HEK293 (cell line): Measurements from ENCODE around the gene MBD5.

Experiments used
- CTCF ChIA-PET: fragments of 350-600 bp; formaldehyde crosslinking; extraction: SDS; loops from one replicate; lab custom pipeline; 2021; ENCODE audit warnings: antibody characterized with exemption; lab: Yijun Ruan, JAX
- POLR2A ChIA-PET: fragments of 300-600 bp; formaldehyde crosslinking; extraction: SDS; loops from one replicate; lab custom pipeline; 2020; ENCODE audit warnings: antibody characterized with exemption, inconsistent platforms; lab: Yijun Ruan, JAX
- H3K27ac ChIP-seq: fragments of 200-500 bp; sonication (Bioruptor generic); 2 replicates; pipeline ENCODE4 v1.5.1; 2014; ENCODE audit warnings: low read depth, low read length, control low read depth, inconsistent platforms; ENCODE audit errors: extremely low read depth
- H3K36me3 ChIP-seq, 2 experiments: fragments of 200-500 bp in 1 of 2; sonication (Bioruptor generic) in 1 of 2; 1 replicate in 1 of 2; 2 replicates in 1 of 2; pipeline ENCODE4 v1.5.1; 2014 to 2017; ENCODE audit warnings: inconsistent platforms in 2 of 2, low read length in 2 of 2; ENCODE audit not compliant: control insufficient read depth in 2 of 2, insufficient read depth in 1 of 2
- H3K4me1 ChIP-seq: fragments of 200-500 bp; sonication (Bioruptor generic); 2 replicates; pipeline ENCODE4 v1.5.1; 2014; ENCODE audit warnings: mild to moderate bottlenecking, low read length, inconsistent platforms; ENCODE audit not compliant: control insufficient read depth, insufficient read depth
- H3K4me3 ChIP-seq: 2 replicates; pipeline ENCODE4 v1.5.1; 2011; ENCODE audit warnings: low read depth, mild to moderate bottlenecking, control low read depth, low read length, moderate library complexity
- H3K9me3 ChIP-seq: fragments of 200-500 bp; sonication (Bioruptor generic); 2 replicates; pipeline ENCODE4 v1.5.1; 2014; ENCODE audit warnings: low read depth, low read length, inconsistent platforms; ENCODE audit not compliant: control insufficient read depth, insufficient read depth
- EGR2 ChIP-seq: fragments of 450-650 bp; formaldehyde crosslinking; IDR thresholded peaks from 2 replicates; pipeline ENCODE4 v1.5.1; 2016; ENCODE audit warnings: low read depth, missing biosample characterization, missing genetic modification characterization
- HOXA7 ChIP-seq: sonication (generic); formaldehyde crosslinking; IDR thresholded peaks from 2 replicates; pipeline ENCODE4 v1.8.1; 2022; ENCODE audit warnings: missing genetic modification reagents, borderline replicate concordance
- KLF7 ChIP-seq: fragments of 450-650 bp; formaldehyde crosslinking; IDR thresholded peaks from 2 replicates; pipeline ENCODE4 v1.5.1; 2016; ENCODE audit warnings: missing biosample characterization, missing genetic modification characterization, borderline replicate concordance
- OVOL3 ChIP-seq: fragments of 450-650 bp; formaldehyde crosslinking; IDR thresholded peaks from 2 replicates; pipeline ENCODE4 v1.5.1; 2016; ENCODE audit warnings: missing biosample characterization, missing genetic modification characterization
- ZBTB20 ChIP-seq: fragments of 450-650 bp; formaldehyde crosslinking; IDR thresholded peaks from 2 replicates; pipeline ENCODE4 v1.5.1; 2016; ENCODE audit warnings: missing biosample characterization, missing genetic modification characterization
- ZBTB21 ChIP-seq: fragments of 450-650 bp; formaldehyde crosslinking; IDR thresholded peaks from 2 replicates; pipeline ENCODE4 v1.5.1; 2017; ENCODE audit warnings: missing biosample characterization, missing genetic modification characterization
- ZBTB49 ChIP-seq: fragments of 450-650 bp; formaldehyde crosslinking; IDR thresholded peaks from 2 replicates; pipeline ENCODE4 v1.5.1; 2016; ENCODE audit warnings: missing biosample characterization, missing genetic modification characterization, low read depth
- ZNF157 ChIP-seq: fragments of 450-650 bp; formaldehyde crosslinking; IDR thresholded peaks from 2 replicates; pipeline ENCODE4 v1.5.1; 2016; ENCODE audit warnings: missing biosample characterization, missing genetic modification characterization
- ZNF174 ChIP-seq: fragments of 450-650 bp; formaldehyde crosslinking; IDR thresholded peaks from 2 replicates; pipeline ENCODE4 v1.5.0; 2017; ENCODE audit warnings: missing biosample characterization, mild to moderate bottlenecking, missing genetic modification characterization
- ZNF19 ChIP-seq: fragments of 450-650 bp; formaldehyde crosslinking; IDR thresholded peaks from 2 replicates; pipeline ENCODE4; 2016; ENCODE audit warnings: missing biosample characterization, missing genetic modification characterization, low read depth
- ZNF239 ChIP-seq: fragments of 450-650 bp; formaldehyde crosslinking; IDR thresholded peaks from 2 replicates; pipeline ENCODE4 v1.5.1; 2016; ENCODE audit warnings: missing biosample characterization, missing genetic modification characterization
- ZNF391 ChIP-seq: fragments of 450-650 bp; formaldehyde crosslinking; IDR thresholded peaks from 2 replicates; pipeline ENCODE4 v1.5.1; 2016; ENCODE audit warnings: low read depth, missing biosample characterization, missing genetic modification characterization, borderline replicate concordance
- ZNF521 ChIP-seq: fragments of 450-650 bp; formaldehyde crosslinking; IDR thresholded peaks from 2 replicates; pipeline ENCODE4 v1.5.1; 2017; ENCODE audit warnings: missing biosample characterization, mild to moderate bottlenecking, missing genetic modification characterization
- ZNF561 ChIP-seq: fragments of 450-650 bp; IDR thresholded peaks from 2 replicates; pipeline ENCODE4 v1.5.1; 2018; ENCODE audit warnings: missing biosample characterization, missing genetic modification characterization, borderline replicate concordance
- ZNF585B ChIP-seq: fragments of 450-650 bp; formaldehyde crosslinking; IDR thresholded peaks from 2 replicates; pipeline ENCODE4 v1.5.1; 2016; ENCODE audit warnings: missing biosample characterization, missing genetic modification characterization
- ZNF677 ChIP-seq: fragments of 450-650 bp; IDR thresholded peaks from 2 replicates; pipeline ENCODE4 v1.5.0; 2018; ENCODE audit warnings: missing biosample characterization, mild to moderate bottlenecking, missing genetic modification characterization, moderate library complexity
- ZNF701 ChIP-seq: fragments of 450-650 bp; formaldehyde crosslinking; IDR thresholded peaks from 2 replicates; pipeline ENCODE4 v1.5.1; 2016; ENCODE audit warnings: missing biosample characterization, missing genetic modification characterization
- ZNF747 ChIP-seq: fragments of 450-650 bp; formaldehyde crosslinking; IDR thresholded peaks from 2 replicates; pipeline ENCODE4 v1.5.1; 2016; ENCODE audit warnings: missing biosample characterization, missing genetic modification characterization
- ZNF843 ChIP-seq: fragments of 450-650 bp; formaldehyde crosslinking; IDR thresholded peaks from 2 replicates; pipeline ENCODE4 v1.5.1; 2016; ENCODE audit warnings: missing biosample characterization, missing genetic modification characterization
- ZSCAN5A ChIP-seq: fragments of 450-650 bp; formaldehyde crosslinking; IDR thresholded peaks from 2 replicates; pipeline ENCODE4 v1.5.1; 2016; ENCODE audit warnings: missing biosample characterization, missing genetic modification characterization

The MBD5 gene

GRCh38 chr2:148527488-148528340 is 506.8 kb downstream of the MBD5 start:
- Histone ChIP-seq H3K9me3 (no peaks in the 10 kb centered on the region), H3K4me3 (no peak overlapping the region), H3K27ac (no peak overlapping the region), H3K36me3 (no peaks in the 10 kb centered on the region), H3K4me1 (no peaks in the 10 kb centered on the region)
- TF ChIP-seq ZNF521 (tag by site-specific recombination) (no peak), ZBTB49 (no peak), HOXA7 (no peak)
- POLR2A ChIA-PET: no interaction called here
- CTCF ChIA-PET: interaction anchor here (0.7 kb wide), 1 partner anchor 404 kb away, joined by 3 read pairs; no protein-coding TSS in a partner anchor

- TF ChIP-seq ZNF19 (tag by site-specific recombination) (no peak), ZNF701 (tag by site-specific recombination) (no peak), ZNF677 (tag by site-specific recombination) (no peak), ZNF561 (no peak), ZNF174 (tag by site-specific recombination) (no peak), EGR2 (tag by site-specific recombination) (no peak), ZNF585B (tag by site-specific recombination) (no peak), ZNF747 (tag by site-specific recombination) (no peak), ZNF239 (tag by site-specific recombination) (no peak)
- H3K4me1 ChIP-seq: no peaks in the 10 kb centered on the region
- H3K36me3 ChIP-seq: no peaks in the 10 kb centered on the region
- no peaks in the 10 kb centered on the region for H3K9me3 ChIP-seq
- ChIA-PET CTCF (no interaction called here), POLR2A (no interaction called here)
- no peak overlapping the region for H3K4me3 ChIP-seq
- no peak overlapping the region for H3K27ac ChIP-seq
Observed at GRCh38 chr2:148528356-148529064, 507.6 kb downstream of the MBD5 start.

- ChIA-PET POLR2A (no interaction called here), CTCF (interaction anchor here (0.6 kb wide), 1 partner anchor 20 kb away, joined by 4 read pairs; no protein-coding TSS in a partner anchor)
- TF ChIP-seq ZSCAN5A (no peak), ZBTB21 (tag by site-specific recombination) (no peak), ZNF391 (tag by site-specific recombination) (no peak), ZNF157 (no peak), ZNF843 (tag by site-specific recombination) (no peak), OVOL3 (tag by site-specific recombination) (no peak), KLF7 (tag by site-specific recombination) (no peak), ZBTB20 (tag by site-specific recombination) (no peak)
- H3K4me1 ChIP-seq: no peaks in the 10 kb centered on the region
- H3K27ac ChIP-seq: no peak overlapping the region
- H3K36me3 ChIP-seq: no peaks in the 10 kb centered on the region
- no peaks in the 10 kb centered on the region for H3K9me3 ChIP-seq
- no peak overlapping the region for H3K4me3 ChIP-seq
Observed at GRCh38 chr2:148529745-148530144, 508.9 kb downstream of the MBD5 start.
